ENCODE results near the gene TENM4.

DNA sequence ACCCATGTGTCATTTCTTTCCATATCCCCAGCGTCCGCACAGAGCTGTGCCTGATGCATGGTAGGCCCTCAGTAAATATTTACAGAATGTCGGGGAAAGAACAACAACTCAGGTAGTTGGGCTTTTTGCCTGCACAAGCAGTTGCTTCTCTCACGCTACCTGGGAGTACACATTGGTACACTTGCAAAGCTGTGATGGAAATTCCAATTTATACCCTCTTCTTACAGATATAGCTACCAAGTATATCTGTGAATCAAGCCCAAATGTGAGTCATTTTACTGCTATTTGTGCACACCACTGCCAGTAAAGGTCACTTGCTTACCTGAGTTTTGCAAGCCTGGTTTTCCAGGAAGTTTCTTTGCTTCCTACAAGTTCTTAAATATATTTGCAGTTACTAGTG is 533.2 kb downstream of the TENM4 start:
- TF ChIP-seq, protein P1, sequence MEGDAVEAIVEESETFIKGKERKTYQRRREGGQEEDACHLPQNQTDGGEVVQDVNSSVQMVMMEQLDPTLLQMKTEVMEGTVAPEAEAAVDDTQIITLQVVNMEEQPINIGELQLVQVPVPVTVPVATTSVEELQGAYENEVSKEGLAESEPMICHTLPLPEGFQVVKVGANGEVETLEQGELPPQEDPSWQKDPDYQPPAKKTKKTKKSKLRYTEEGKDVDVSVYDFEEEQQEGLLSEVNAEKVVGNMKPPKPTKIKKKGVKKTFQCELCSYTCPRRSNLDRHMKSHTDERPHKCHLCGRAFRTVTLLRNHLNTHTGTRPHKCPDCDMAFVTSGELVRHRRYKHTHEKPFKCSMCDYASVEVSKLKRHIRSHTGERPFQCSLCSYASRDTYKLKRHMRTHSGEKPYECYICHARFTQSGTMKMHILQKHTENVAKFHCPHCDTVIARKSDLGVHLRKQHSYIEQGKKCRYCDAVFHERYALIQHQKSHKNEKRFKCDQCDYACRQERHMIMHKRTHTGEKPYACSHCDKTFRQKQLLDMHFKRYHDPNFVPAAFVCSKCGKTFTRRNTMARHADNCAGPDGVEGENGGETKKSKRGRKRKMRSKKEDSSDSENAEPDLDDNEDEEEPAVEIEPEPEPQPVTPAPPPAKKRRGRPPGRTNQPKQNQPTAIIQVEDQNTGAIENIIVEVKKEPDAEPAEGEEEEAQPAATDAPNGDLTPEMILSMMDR (IDR thresholded peaks at IDR 0.05; ENCODE audit: control extremely low read depth in 1 of 3, insufficient read depth in 1 of 3, low read depth in 1 of 3, low read length in 3 of 3) = no peak
- TF ChIP-seq NRF1 (IDR thresholded peaks at IDR 0.05; ENCODE audit: low read depth, low read length) = no peak
- no peak for TF ChIP-seq POLR2A (IDR thresholded peaks at IDR 0.05; ENCODE audit: control extremely low read depth in 1 of 2, low read depth in 2 of 2, low read length in 2 of 2)
- no peak for TF ChIP-seq ASH2L (IDR thresholded peaks at IDR 0.05; ENCODE audit: low read length)
- TF ChIP-seq, protein P2, sequence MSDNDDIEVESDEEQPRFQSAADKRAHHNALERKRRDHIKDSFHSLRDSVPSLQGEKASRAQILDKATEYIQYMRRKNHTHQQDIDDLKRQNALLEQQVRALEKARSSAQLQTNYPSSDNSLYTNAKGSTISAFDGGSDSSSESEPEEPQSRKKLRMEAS (IDR thresholded peaks at IDR 0.05) = no peak
- no peak for TF ChIP-seq TAF1 (IDR thresholded peaks at IDR 0.05; ENCODE audit: low read depth, low read length)
- TF ChIP-seq POLR2AphosphoS5 (IDR thresholded peaks at IDR 0.05; ENCODE audit: low read depth, low read length) = no peak
- TF ChIP-seq FOSL1 (IDR thresholded peaks at IDR 0.05; ENCODE audit: insufficient read depth, low read depth, low read length) = no peak
